NCI-H526 treated with DMSO at 0.1 percent for 48 hours (cell line): ENCODE results near the gene FXR2.

Experiments used
- DNase-seq: peaks from one replicate; lab custom pipeline; 2025; lab: John Stamatoyannopoulos, UW

The FXR2 gene

DNA sequence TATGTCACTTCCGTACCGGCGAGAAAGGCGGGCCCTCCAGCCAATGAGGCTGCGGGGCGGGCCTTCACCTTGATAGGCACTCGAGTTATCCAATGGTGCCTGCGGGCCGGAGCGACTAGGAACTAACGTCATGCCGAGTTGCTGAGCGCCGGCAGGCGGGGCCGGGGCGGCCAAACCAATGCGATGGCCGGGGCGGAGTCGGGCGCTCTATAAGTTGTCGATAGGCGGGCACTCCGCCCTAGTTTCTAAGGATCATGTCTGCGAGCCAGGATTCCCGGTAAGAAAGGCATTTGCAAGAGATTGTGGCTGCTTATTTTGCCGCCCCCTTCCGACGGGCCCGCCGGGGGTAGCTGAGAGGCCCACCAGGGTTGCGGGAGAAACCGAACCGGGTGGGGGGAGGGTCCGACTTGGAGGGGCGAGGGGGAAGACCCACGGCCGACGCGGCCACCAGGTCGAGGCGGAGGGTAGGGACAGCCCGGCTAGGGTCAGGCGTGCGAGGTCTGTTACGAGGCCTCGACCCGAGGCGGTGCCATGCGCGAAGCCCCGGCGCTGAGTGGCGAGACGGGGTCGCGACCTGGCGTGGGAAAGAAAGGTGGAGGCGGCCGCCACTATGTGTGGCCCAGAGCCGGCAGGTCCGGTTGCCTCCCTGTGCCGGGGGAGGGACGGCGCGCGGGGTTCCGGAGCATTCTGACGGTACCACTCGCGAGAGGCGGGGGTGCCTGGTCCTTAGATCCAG lies 41.9 kb downstream of the FXR2 start:
- peak; percentile 89 for DNase-seq

- DNase-seq = no peak
Measured at GRCh38 chr17:7572338-7572587, 42.4 kb downstream of the FXR2 start.

GRCh38 chr17:7570351-7570750 lies 44.3 kb downstream of the FXR2 start:
- DNase-seq = no peak

DNA sequence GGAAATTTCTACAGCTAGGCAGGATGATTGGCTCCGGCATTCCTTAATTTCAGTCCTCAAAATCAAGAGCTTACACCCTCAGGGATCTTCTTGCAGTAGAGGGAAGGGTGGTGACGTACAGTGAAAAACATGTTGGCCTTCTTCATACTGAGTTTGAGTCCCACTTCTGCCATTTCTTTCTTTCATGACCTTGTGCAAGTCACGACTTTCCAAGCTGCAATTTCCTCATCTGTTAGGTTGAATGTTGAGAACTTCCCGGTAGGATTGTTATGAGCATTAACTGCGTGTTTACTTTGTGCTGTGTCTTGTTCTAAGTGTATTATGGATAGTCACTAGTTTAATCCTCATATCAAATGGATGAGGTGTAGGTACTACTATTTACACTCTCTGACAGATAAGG lies 45.1 kb downstream of the FXR2 start:
- no peak for DNase-seq

DNA sequence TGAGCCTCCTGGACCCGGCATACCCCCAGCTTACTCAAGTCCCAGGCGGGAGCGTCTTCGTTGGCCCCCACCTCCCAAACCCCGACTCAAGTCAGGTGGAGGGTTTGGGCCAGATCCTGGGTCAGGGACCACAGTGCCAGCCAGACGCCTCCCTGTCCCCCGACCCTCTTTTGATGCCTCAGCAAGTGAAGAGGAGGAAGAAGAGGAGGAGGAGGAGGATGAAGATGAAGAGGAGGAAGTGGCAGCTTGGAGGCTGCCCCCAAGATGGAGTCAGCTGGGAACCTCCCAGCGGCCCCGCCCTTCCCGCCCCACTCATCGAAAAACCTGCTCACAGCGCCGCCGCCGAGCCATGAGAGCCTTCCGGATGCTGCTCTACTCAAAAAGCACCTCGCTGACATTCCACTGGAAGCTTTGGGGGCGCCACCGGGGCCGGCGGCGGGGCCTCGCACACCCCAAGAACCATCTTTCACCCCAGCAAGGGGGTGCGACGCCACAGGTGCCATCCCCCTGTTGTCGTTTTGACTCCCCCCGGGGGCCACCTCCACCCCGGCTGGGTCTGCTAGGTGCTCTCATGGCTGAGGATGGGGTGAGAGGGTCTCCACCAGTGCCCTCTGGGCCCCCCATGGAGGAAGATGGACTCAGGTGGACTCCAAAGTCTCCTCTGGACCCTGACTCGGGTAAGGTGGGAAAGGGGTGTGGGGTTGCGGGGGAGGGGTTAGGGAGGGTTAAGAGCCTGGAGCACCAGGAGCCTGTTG lies 51.4 kb downstream of the FXR2 start:
- no peak for DNase-seq

DNA sequence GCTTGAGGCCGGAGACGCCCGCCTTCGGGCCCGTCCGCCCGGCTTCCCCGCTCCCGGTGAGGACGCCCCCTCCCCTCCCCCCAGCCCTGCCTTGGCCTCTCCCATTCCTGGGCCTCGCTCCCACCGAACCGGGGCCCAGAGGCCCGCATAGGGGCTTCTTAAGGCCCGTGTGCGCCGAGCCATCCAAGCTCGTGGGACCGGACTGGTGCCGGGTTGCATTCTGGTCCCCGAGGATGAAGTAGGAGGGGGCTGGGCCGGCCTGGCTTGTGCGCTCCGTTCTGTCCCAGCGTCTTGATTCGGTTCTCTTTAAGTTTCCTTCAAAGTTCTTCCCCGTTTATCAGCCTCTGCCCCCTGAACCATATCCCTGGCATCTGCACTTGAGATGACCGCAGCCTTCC lies 52.5 kb downstream of the FXR2 start:
- DNase-seq = no peak

DNA sequence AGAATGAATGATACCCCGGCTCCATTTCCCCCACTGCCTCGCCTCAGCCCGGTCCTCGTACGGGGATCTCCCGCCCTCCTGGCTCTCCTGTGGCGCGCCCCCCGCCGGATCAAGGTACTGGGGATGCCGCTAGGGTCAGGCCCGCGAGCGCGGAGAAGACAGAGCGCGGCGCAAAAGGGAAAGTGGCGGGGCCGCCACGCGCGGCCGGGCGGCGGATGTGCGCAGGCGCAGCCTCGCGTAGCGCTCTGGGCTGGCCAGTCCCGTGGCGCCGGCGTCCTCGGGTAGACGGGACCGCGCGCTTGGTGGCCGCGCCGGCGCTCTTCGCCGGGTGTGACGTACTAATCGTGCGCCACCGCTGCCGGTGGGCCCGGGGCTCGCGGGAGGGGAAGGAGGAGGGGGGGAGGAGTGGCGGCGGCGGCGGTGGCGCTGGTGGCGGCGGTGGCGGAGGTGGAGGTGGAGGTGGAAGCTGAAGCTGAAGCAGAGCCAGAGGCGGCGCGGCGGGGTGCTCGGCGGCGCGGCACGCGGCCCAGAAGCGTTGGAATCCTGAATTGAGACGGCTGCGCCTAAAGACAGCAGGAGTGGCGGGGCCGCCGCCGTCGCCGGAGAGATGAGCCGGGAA lies 53.0 kb downstream of the FXR2 start, which contains the start of gene SENP3:
Gene SENP3 (plus strand): TSS at position 331 of the 619 bp plus-strand sequence. CDS start 1,158 bp downstream, outside the sequence.
- DNase-seq = no peak

- DNase-seq = peak; percentile 33
Measured at GRCh38 chr17:7561028-7561575, 53.6 kb downstream of the FXR2 start.

- no peak for DNase-seq
Measured at GRCh38 chr17:7560172-7561027, 54.3 kb downstream of the FXR2 start.

DNA sequence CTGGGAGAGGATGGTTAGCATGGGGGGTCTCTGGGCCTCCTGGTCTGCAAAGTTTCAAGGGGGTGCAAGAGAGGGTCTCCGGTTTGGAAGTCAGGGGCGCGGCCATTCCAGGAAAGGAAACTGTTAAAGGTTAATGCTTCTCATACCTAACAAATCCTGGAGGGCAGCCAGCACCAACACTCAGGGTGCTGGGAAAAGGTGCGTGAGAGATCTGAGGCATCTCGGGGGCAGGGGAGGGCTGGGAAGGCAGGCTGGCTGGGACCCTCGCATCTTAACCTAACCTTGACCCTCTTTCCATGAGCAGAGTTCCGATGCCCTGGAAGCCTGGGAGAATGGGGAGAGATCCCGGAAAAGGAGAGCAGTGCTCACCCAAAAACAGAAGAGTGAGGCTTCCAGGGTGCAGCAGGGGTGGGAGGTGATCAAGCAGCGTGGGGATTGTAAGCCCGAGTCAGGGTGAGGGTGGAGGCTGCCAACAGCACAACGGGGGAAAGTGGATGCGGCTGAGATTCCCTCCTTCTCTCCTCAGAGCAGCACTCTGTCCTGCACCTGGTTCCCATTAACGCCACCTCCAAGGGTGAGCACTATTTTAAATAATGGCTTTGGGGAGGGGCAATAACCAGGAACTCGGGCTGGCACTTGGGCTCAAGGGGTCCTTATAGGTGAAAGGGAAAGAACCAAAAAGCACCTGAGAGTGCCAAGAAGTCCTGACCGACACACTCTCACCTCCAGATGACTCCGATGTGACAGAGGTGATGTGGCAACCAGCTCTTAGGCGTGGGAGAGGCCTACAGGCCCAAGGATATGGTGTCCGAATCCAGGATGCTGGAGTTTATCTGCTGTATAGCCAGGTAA lies 55.2 kb downstream of the FXR2 start:
- DNase-seq = no peak

GRCh38 chr17:7558544-7559319 lies 56.0 kb downstream of the FXR2 start, which contains the start of gene TNFSF13:
TNFSF13 (plus strand) TSS chr17:7558750; CDS start chr17:7559040, 290 bp downstream.
- DNase-seq = no peak

GRCh38 chr17:7557775-7558543 lies 56.7 kb downstream of the FXR2 start:
- no peak for DNase-seq

GRCh38 chr17:7557147-7557764 lies 57.4 kb downstream of the FXR2 start:
- DNase-seq = no peak

- no peak for DNase-seq
Measured at GRCh38 chr17:7556627-7557026, 58.1 kb downstream of the FXR2 start.

- no peak for DNase-seq
Measured at GRCh38 chr17:7555320-7555948, 59.3 kb downstream of the FXR2 start.

DNA sequence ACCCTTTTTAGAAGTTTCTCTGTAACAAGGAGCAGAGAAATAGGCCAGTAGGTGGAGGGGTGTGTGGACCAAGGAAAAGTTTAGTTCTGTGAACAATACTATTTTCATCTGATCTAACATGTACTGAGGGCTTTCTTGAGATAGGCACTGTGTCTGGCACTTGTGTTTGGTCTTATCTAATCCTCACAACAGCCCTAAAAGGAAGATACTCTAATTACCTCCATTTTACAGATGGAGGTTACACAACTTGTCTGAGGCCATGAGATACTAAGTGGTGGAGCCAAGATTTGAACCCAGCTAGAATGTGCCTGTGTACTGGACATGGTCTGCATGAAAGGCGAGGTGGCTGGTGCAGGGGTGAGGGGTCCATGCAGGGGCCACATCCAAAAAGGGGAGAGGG lies 61.3 kb downstream of the FXR2 start:
- no peak for DNase-seq

GRCh38 chr17:7552621-7553051 lies 62.1 kb downstream of the FXR2 start:
- DNase-seq = no peak

DNA sequence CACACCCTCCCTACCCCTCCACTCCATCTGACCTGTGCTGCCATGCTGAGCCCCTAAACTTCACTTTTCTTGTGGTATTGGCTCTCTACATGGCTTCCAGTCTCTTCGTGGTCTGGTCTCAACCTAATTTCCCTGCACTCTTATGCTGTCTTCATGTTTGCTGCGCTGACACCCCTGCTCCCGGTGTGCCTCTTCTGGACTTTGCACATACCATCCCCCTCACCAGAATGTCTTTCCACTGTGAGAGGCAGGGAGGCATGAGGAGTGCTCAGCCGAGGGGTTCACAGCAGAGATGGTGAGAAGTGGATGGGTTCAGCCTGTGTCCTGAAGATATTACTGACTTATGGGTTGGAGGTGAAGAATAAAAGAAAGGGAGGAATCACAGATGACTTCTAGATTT lies 63.3 kb downstream of the FXR2 start:
- no peak for DNase-seq
